HEK293 (cell line): ENCODE measurements around the gene C19orf44.
"Not testable (repeated sequence)": the region's sequence is repeated elsewhere in the genome, so short reads cannot be mapped to it uniquely, and the experiment has no call there.

Source experiments
- ZNF175 ChIP-seq: fragments of 450-650 bp; formaldehyde crosslinking; IDR thresholded peaks from 2 replicates; pipeline ENCODE4 v1.5.1; 2016; ENCODE audit warnings: missing biosample characterization, missing genetic modification characterization
- TF ChIP-seq, protein P1 (sequence below): fragments of 450-650 bp; formaldehyde crosslinking; IDR thresholded peaks from 2 replicates; pipeline ENCODE4 v1.5.1; 2016; ENCODE audit warnings: missing biosample characterization, missing genetic modification characterization

GRCh38 chr19:16512611-16513010 is 16.4 kb downstream of the C19orf44 start:
- TF ChIP-seq, protein P1, sequence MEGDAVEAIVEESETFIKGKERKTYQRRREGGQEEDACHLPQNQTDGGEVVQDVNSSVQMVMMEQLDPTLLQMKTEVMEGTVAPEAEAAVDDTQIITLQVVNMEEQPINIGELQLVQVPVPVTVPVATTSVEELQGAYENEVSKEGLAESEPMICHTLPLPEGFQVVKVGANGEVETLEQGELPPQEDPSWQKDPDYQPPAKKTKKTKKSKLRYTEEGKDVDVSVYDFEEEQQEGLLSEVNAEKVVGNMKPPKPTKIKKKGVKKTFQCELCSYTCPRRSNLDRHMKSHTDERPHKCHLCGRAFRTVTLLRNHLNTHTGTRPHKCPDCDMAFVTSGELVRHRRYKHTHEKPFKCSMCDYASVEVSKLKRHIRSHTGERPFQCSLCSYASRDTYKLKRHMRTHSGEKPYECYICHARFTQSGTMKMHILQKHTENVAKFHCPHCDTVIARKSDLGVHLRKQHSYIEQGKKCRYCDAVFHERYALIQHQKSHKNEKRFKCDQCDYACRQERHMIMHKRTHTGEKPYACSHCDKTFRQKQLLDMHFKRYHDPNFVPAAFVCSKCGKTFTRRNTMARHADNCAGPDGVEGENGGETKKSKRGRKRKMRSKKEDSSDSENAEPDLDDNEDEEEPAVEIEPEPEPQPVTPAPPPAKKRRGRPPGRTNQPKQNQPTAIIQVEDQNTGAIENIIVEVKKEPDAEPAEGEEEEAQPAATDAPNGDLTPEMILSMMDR (tag by site-specific recombination) = not testable (repeated sequence)
- not testable (repeated sequence) for TF ChIP-seq ZNF175 (tag by site-specific recombination)
